ENCODE measurements around the gene TMC6.
"Not testable (repeated sequence)": the region's sequence is repeated elsewhere in the genome, so short reads cannot be mapped to it uniquely, and the experiment has no call there.

Gene TMC6

GRCh38 chr17:78154903-78155811 lies 26.6 kb upstream of the TMC6 start:
- no peak for DNase-seq

DNA sequence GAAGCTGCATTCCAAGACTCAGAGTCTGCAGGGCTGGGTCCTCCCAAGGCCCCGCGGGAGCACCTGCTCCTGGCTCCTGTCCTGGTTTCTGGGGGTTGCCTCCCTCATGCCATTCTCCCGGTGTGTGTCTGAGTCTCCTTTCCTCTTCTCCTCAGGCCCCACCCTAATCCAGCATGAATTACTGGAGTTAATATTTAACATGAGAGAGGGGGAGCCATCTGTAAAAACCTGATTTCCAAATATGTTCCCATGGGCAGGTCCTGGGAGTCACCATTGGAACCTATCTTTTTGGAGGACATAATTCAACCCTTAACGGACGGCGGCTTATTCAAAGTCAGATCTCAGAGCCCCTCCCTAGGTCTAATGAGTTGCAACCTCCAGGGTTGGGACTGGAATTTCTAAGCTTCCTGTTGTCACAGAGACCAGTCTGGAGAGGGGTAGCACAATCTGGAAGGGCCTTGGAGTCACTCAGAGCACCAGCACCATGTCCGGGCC lies 23.0 kb upstream of the TMC6 start:
- DNase-seq: peak; percentile 27

DNA sequence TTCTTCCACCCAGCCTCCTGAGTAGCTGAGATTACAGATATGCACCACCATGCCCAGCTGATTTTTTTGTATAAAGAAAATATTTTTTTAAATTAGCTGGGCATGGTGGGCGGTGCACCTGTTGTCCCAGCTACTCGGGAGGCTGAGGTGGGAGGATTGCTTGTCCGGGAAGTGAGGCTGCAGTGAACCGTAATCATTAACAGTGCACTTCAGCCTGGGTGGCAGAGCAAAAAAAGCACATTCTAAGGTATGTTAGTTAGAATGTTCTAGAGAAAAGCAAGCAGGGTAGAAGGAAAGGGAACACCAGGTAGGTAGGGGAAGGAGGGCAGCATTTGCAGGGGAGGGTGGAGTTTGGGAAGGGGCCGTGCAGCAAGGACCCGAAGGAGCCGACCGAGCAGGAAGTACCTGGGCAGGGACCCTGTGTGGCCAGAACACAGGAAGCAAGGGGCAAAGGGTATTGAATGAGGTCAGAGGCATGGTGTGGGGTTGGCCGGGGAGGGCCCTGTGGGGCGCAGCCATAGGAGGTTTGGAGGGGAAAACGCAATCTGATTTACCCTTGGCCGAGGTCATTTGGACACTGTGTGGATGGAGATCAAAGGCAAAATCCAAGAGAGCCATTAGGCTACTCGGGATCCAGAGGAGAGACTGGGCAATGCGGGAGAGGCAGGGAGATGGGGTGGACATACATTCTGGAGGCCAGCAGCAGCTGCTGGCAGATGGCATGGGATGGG lies 19.9 kb upstream of the TMC6 start:
- DNase-seq: no peak

DNA sequence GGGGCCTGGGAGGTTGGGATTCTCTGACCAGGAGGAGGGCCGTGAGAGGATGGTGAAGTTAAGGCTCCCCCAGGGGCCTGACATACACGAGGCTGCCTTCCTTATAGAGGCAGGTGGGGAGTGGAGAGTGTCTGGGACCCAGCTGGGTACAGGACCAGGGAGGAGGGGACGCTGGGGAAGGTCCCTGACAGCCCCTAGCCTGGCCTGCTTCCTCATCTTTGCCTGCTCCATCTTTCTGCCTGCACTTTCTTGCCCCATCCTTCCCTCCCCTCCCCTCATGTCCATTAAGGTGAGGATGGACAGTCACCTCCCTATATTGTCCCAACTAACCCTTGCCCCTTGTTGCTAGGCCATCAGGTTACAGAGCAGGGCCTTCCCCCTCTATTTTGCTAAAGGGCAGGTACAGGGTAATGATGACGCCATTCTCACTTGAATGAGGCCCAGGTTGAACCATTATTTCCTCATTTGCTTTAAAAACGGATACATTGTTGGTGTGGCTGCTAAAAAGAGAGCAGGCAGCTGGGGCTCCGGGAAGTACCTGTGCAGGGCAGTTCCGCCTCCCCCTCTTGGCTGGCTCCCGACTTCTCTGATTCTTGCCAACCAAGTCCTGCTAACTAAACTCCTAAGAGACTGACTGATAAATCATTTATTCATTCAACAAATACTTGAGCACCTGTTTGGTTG lies 18.9 kb upstream of the TMC6 start:
- no peak for DNase-seq

GRCh38 chr17:78146881-78147280 lies 18.3 kb upstream of the TMC6 start:
- no peak for DNase-seq

DNA sequence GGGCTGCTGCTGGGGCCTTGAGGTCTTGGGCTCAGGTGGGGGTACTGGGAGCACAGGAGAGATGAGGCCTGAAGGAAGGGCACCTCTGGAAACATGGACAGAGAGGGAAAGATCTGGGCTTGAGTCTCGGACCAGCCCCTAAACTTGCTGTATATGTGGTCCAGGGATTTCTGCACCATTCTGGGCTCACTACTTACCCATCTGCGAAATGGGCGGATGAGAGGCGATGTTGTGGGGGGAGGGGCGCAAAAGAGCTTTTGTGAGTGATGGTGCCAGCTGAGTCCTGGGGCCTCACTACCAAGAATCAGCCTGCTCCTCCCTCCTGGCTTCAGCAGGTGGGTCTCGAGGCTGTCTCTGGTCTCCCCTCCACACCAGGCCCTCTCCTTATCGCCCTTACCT lies 17.9 kb upstream of the TMC6 start:
- no peak for DNase-seq

DNA sequence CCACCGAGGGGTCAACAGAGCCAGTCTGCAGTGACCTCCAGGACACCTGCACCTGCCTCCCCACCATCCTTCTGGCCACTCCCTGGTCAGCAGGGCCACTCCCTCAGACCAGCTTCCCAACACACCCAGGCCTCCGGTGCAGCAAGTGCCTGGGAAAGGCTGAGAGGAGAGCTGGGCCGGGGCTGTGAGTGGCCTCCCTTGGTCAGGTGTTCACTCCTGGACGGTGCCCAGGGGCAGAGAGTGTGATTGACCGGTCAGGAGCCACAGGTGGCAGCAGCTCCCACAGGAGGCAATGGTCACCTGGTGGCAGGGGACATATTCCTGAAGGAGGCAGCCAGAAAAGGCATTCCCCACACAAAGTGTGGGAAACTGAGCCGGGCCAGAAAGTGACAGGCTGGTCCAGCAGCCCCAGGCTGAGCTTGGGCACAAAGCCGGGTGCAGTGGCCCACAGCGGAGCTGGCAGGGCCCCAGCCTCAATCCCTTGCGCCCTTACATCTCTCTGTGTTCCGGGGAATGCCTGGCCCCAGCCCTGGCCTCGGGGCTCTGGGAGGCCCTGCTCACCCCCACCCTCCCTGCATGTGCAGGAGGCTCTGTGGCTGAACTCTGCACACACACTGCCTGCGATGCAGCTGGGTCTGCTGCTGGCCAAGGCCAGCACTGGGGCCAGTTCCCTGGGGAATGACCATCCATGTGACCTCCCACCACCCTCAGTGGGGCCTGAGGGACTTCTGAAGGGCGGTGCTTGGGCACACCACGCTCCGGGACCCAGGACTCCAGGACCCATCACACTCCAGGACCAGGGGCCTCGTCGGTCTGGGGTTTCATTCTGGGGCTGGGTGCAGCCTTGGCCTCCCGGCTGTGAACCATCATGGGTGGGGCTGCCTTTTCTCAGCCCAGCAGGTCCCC lies 16.4 kb upstream of the TMC6 start:
- DNase-seq: no peak

DNA sequence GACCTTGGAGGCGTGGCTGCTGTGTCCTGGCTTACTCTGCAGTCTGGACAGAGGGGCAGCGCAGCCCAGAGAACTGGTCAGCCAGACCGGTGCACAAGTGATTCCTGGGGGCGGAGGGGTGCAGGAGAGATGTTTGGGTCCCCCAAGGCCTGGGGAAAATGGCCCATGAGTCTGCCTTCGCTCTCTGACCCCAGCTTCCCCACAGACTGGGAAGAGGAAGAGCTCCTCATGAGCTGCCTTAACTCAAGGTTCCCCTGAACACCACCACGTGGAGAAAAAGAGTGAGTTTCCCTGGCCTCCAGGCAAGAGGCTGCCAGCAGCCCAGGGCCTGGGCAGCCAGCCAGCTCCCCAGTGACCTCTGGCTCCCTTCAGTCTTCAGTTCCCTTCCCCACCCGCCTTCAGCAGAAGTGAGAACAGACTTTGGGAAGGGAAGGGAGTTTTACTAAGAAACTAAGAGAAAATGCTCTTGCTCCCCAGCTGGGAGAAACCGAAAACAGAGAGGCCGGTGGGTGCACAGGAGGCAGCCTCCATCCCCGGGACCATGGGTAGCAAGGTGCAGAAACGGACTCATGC lies 15.7 kb upstream of the TMC6 start:
- DNase-seq: peak; percentile 62

DNA sequence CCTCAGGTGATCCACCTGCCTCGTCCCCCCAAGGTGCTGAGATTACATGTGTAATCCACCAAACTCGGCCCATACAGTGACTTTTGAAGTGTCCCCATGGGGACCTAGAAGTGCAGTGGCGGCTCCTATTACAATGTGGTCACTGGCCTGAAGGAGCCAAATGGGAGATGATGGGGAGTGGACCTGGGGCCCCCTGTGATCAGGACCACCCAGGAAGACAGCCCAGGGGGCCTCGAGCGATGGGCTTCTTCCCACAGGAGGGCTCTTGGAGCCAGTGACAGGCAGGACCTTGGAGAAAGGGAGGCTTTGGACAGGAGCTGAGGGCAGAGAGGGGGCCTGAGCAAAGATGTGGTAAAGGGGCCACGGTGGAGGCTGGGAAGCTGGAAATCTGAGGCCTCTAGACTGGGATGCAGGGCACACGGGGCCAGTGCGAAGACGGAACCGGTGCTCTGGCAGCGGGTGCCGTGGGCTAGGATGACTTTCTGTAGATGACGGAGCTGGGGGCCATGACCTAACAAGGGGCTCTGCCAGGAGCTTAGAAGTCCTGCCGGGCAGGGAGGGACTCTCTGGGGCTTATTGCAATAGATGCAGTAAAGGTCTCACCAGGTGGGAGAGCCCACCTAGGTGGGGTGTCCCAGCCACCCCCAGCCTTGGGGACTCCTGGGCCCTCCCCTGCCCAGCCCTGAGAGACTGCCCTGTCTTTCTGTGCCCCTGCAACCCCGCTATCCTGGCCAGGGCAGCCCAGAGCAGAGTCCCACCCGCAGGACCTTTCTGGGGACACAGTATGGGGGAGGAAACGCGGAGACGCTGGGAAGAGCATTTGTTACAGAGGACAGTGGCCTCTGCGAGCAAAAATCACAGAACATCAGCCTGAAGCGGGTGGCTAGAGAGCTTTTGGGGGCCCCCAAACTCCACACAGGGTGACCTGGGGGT lies 14.9 kb upstream of the TMC6 start:
- DNase-seq: no peak

DNA sequence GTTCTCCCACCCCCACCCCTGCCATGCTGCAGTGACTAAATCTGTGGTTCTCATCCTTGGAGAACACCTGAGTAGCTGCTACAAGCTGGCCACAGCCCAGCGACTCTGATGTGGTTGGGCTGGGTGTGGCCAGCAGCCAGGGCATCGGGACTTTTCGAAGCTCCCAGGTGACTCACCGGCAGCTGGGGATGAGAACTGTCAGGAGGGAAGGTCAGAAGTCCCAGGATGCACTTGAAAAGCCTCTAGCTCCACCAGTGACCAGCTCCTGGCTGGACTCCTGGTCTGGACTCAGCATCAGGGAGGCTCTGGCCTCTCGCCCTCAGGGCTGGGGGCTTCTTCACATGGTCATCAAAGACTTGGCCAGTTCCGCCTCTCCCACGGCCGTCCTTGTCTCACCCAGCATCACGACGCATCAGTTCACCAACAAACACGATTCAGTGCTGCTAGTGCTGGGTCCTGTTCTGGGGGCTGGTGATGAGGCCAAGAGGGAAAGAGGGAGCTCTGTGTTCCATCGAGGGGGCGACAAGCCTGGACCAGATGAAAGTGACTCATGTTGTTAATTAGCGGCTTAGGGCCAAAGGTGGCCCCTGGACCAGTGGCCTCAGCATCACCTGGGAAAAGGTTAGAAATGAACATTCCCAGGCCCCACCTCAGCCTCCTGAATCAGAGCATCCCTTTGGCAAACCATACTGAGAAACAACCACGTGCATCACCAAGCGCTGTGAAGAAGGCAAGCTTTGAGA lies 13.7 kb upstream of the TMC6 start:
- DNase-seq: peak; percentile 52

- no peak for DNase-seq
Observed at GRCh38 chr17:78141437-78142118, 13.0 kb upstream of the TMC6 start.

- peak; percentile 42 for DNase-seq
Observed at GRCh38 chr17:78140169-78141051, 11.9 kb upstream of the TMC6 start.

GRCh38 chr17:78139861-78140168 lies 11.3 kb upstream of the TMC6 start:
- not testable (repeated sequence) for DNase-seq

DNA sequence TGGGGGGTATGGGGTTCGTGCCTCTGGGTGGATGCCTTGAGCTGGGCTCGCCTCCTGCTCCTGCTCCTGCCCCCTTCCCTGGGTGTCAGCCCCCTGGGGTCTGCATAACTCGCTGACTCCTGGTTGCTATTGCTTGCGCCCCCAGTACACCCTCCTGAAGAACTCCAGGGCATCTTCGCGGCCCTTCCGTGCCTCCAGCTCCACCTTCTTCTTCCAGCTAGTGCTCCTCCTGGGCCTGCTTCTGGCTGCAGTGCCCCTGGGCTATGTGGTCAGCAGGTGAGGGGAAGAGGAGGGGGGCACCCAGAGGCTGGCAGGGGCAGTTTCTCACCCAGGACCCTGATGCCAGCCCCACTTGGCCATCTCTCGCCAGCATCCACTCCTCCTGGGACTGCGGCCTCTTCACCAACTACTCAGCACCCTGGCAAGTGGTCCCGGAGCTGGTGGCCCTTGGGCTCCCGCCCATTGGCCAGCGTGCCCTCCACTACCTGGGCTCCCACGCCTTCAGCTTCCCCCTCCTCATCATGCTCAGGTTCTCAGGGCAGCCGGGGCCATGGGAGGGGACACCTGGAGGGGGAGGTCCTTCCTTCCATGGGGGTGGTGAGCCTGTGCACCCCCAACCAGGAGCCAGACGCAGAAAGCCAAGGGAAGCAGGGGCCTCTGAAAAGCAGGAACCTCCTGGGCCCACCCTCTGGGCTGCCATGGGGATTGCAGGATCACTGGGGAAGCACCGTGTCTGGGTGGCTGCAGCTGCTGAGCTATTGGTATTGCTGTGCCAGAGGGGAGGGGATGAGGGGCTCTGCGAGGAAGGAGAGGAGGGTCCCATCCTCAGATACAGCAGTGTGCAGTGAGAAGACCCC lies 9.9 kb upstream of the TMC6 start:
- DNase-seq: no peak

DNA sequence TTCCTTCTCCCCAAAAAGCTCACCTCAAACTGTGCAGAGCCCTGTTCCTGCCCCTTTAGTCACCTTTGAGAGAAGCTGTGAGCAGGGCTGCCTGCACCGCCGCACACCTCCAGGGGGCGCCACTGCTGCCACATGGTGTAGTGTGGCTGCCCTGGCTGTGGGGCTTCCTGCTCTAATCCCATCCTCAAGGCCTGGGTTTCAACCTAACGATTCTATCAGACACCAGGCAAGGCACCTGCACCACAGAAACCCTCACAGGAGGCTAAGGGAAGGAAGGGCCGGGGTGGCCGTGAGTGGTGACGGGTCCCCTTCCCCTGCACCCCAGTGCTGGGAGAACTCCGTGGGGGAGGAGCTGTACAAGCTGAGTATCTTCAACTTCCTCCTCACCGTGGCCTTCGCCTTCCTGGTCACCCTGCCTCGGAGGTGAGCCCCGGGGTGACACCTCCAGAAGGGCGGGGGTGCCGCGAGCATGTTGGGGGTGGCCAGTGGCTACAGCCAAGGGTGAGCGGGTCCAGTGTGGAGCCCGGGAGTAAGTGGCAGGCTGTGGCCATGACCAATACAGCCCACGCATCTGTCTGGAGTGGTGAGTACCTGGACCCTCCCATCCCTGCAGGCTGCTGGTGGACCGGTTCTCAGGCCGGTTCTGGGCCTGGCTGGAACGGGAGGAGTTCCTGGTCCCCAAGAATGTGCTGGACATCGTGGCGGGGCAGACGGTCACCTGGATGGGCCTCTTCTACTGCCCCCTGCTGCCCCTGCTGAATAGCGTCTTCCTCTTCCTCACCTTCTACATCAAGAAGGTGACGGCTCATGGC lies 9.0 kb upstream of the TMC6 start:
- no peak for DNase-seq

DNA sequence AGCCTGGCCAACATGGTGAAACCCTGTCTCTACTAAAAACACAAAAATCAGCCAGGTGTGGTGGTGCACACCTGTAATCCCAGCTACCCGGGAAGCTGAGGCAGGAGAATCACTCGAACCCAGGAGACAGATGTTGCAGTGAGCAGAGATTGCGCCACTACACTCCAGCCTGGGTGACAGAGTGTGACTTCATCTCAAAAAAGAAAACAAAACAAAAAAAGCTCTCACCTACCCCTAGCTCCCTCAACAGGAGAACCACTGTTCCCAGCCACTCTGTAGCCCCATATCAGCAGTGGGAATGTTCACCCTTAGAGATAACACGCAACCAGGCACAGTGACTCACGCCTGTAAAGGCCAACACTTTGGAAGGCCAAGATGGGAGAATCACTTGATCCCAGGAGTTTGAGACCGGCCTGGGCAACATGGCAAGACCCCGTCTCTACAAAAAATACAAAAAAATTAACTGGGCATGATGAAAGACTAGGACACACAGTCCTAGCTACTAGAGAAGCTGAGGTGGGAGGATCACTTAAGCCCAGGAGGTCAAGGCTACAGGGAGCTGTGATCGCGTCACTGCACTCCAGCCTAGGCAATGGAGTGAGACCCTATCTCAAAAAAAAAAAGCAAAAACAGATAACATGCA lies 7.4 kb upstream of the TMC6 start:
- DNase-seq: no peak
